ENCODE data around the gene FAM217B.

FAM217B gene

DNA sequence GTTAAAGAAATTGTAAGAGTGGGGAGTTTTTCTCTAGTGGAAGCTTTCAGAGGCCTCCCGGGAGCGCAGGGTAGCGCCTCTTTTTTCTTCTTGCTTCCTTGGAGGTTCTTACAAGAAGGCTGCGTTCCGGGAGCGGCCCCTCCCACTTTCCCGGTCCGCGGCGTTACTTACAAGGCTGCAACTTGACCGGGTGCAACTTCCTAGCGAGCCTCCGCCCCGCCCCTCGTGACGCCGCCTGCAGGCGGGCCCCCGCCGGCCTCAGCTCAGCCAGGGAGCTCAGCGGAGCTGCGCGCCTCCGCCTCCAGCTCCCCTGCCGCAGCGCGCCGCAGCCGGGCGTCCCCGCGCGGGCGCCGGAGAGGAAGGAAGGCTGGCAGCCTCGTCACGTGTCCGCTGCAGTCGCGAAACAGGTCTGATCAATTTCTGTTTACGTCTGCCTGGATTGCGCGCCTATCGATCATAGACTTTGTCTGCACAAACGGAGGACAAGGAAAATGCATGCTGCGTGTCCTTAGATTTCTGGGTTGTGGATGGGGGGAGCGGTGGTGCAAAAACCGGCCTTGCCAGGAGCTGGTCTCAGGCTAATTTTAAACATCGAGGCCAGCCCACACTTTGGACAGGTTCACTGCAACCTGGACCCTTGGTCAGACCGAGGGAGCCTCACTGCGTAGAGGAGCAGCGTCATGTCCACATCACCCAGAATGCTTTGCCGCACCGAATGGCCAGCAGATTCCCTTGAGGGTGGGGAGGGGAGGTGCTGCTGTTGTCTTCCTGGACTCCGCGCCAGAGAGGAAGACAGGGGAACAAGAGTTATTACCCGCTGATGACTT lies at the start of gene FAM217B, which contains the start of gene PPP1R3D:
FAM217B (plus strand) TSS at position 261 of the 827 bp plus-strand sequence. CDS start 3,555 bp downstream, outside the sequence.
PPP1R3D (minus strand) TSS at position 177 of the 827 bp plus-strand sequence. CDS start 374 bp downstream, outside the sequence.
- peak; percentile 91 to 94 for DNase-seq

DNA sequence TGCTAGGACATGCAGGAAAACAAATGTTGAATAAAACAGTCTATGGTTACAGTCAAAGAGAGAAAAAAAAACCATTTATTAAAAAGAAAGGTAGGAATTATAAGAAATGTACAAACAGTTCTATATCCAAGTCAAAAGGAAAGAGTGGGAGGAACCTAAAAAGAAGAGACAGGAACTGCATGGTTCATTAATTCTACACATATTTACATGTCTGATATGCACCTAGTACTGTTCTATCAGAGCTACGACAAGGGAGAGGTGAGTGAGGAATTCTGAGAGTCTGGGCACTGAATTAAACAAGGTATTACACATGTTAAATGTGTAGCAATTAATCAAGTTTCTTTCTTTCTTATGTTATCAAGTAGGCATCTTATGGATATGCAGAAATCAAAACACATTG lies 48.6 kb upstream of the FAM217B start:
- no peak for DNase-seq

- no peak for DNase-seq
These were observed 44.3 kb upstream of the FAM217B start for GRCh38 chr20:59895908-59896307.

GRCh38 chr20:59902470-59902869 lies 37.7 kb upstream of the FAM217B start:
- no peak for DNase-seq

DNA sequence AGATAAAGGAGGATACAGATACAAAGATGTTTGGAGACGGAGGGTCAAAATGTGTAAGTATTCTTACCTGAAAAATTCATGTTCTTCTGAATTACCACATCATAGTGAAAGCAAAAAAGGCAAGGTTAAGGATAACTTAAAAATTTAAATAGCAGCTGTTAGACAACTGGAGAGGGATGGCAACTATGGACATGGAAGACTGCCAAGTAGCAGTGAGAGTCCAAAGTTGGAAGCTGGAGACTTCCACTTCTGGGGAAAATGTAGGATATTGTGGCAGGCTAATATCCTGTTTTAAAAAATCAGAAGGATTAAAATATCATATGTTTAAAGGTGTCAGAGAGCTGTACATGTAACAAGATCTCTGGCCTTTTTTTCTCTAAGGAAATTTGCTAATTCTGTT lies 36.6 kb upstream of the FAM217B start:
- DNase-seq = no peak

DNA sequence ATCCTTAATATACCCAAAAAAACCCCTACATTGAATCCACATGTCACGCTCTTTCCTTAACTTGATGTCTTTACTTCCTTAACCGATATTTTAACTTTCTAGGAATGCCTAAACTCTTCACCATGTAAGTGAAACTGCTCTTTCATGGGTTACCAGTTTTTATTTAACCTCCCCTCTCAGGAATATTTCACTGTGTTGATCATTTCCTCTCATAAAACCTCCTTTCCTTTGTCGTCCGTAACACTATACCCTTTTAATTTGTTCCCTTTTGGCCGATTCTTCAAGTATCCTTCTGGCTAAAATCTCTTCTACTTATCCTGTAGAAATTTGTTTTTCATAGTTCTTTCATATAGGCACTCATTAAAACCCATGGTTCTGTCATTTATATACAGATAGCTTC lies 31.3 kb upstream of the FAM217B start:
- DNase-seq = no peak

DNA sequence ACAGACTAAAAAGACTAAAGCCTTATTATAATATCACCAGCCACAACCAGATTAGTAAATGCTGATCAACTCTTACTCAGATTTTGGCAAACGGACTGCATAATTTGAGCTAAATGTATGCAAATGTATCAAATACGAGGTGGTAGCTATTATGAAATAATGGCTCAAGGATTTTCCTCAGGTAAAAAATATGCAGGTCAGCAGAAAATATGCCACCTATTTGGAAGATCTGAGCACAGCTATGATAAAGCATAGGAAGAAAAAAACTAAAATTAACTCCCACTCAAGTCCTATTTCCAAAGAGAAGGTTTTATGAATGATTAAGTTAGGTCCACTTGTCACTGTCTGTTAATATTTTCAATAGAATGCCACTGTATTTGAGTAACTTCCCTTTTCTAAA lies 29.1 kb upstream of the FAM217B start:
- no peak for DNase-seq

DNA sequence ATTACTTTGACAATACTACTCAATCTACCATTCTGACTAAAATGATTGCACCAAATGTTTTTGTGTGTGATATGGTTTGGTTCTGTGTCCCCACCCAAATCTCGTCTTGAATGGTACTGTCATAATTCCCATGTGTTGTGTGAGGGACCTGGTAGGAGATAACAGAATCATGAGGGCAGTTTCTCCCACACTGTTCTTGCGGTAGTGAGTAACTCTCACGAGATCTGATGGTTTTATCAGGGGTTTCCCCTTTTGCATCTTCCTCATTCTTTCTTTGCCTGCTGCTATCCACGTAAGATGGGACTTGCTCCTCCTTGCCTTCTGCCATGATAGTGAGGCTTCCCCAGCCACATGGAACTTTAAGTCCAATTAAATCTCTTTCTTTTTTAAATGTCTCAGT lies 27.6 kb upstream of the FAM217B start:
- DNase-seq = no peak

DNA sequence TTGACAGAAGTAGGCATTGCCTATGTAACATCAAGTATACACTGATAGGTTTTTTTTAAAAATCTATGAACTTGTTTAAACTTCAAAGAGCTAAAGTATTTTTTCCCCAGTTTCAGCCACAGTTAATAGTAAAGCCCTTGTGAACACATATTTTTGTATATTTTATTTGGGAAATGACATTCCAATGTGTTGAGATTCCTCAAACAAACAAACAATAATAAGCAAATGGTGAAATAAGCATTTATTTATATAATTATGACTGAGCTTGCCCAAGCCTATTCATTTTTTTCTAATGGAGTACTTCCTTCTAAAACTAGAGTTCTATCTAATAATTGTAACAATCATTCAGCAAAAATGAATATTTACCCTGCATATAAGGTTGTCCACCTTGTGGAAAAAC lies 19.2 kb upstream of the FAM217B start:
- no peak for DNase-seq

GRCh38 chr20:59923514-59923913 lies 16.7 kb upstream of the FAM217B start:
- DNase-seq = no peak

DNA sequence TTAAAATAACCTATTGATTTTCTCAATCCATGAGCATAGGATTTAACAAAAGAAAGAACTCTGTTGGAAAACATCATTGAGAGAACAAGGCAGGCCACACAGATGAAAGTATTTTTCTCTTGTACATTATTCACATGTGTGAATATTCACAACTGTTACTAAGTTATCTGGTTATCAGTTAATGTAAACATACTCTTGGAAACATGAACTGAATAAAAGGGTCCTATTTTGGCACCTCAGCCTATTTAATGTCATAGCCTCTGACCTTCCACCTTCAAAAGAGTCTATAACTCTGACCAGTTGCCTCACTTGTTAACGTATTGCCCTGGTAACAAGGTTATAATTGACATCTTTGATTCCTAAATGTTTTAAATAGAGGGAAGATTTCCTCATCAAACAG lies 14.8 kb upstream of the FAM217B start:
- no peak for DNase-seq

GRCh38 chr20:59925899-59926298 lies 14.3 kb upstream of the FAM217B start:
- DNase-seq = no peak

DNA sequence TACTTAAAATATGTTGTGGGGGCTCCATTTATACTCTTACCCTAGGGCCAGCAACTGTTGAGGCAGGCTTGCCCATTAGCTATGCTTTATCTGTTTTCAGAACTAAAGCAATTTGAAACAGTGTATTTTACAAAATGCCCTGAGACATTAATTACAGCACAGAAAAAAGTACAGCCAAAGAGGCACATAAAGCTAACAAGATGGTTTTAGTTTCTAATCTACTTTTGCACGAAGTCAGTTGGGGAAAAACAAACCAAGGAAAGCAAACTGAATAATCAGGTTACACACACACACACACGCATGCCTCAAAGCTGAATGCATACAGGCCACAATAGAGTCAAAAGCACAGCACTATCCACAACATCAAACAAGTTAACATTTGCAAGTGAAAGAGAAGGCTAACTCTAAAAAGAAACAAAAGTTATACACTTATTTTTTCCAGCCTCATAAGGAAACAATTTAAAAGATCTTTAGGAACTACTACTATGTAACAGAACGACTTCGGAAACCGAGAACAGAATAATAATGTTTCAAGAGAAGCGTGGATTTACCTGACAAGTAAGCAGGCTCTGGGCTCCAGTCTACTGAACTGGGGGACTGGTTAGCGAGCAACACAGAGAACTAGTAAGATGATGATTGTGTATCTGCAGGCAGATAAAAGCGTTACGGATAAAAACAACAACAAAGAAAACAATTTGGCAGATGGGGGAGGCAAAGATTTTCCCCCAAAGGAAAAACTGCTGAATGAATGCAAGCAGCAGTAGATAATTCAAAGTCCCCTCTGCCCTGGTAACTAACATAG lies 8.5 kb upstream of the FAM217B start:
- no peak for DNase-seq

- no peak for DNase-seq
These were observed 7.4 kb upstream of the FAM217B start for GRCh38 chr20:59932616-59933295.

- DNase-seq = peak; percentile 52
These were observed 6.8 kb upstream of the FAM217B start, which contains the start of gene SYCP2 for GRCh38 chr20:59933296-59933848. SYCP2 (minus strand) TSS chr20:59933637; CDS start chr20:59922413, 11,224 bp downstream.

GRCh38 chr20:59933849-59934585 lies 6.2 kb upstream of the FAM217B start:
- peak; percentile 79 to 85 for DNase-seq

DNA sequence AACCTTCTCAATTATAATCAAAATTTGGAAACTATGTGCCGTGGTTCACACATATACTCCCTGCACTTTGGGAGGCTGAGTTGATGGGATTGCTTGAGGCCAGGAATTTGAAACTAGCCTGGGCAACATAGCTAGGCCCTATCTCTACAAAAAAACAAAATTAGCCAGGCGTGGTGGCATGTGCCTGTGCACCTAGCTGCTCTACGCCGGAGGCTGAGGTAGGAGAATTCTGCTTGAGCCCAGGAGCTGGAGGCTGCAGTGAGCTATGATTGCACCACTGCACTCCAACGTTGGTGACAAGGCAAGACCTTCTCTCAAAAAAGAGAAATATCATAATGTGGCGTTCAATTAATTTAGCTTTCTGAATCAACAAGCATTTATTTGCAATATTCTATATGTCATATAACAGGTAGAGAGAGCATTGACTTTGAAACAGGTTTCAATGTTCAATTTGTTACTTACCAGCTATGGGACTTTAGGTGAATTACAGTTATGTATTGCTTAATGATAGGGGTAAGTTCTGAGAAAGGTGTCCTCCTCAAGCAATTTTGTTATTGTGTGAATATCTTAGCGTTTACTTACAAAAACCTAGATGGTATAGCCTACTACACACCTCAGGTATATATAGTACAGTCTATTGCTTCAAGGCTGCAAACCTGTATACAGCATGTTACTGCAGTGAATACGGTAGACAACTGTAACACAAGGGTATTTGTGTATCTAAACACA lies 4.6 kb upstream of the FAM217B start:
- DNase-seq = no peak

DNA sequence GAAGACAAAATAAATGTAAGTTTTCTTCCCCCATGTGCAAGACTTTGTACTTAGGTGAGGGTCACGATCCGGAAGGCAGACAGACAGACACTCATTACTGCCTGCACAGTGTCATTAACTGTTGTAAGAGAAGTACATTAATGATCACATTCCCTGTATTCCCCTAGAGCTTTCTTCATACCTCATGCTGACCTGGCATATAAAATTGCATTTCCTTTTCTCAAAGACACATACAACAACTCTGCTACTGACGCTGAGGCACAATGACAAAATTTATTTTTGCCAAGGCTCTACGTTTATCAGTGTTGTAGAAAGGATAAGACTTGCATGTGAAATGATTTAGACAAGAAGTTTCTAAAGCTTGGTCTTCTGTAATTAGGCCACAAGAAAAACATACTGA lies 3.8 kb upstream of the FAM217B start:
- no peak for DNase-seq

DNA sequence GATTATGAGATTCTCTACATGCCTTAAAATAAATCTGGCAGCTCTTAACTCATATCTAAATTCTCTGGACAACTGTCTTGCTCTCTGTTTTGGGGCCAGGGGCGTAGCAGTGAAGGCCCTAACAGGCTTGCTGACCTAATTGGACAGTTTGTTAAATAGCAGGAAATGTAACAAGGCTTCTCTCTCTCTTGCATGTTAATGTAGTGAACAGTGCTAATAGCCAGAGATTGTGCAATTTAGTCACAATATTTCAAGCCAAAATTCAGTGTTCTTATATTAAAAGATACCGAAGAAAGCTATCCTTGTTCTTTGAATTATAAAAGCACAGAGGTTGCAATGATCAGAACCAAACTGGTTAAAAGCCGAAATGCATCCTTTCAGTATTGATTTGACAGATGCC lies 3.0 kb upstream of the FAM217B start:
- no peak for DNase-seq

DNA sequence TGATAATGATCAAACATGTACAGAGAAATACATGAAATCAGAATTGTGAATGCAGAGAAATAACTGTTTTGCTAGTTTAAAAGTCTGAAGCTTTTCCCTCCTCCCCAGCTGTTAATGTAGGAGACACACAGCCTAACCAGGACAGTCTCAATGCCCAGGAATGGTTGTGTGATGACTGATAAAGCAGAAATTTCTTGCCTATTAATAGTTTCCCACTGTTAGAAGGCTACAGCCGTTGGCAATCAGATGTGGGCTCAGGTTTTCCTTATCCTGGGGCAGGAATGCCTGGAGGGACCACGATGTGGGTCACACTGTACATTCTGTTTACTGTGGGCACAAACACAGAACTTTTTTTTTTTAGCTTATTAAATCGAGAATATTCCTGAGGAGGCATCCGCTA lies 2.0 kb upstream of the FAM217B start:
- no peak for DNase-seq

GRCh38 chr20:59938696-59939051 lies 1.5 kb upstream of the FAM217B start:
- DNase-seq = no peak
